ENCODE results near the gene ASPSCR1.

DNA sequence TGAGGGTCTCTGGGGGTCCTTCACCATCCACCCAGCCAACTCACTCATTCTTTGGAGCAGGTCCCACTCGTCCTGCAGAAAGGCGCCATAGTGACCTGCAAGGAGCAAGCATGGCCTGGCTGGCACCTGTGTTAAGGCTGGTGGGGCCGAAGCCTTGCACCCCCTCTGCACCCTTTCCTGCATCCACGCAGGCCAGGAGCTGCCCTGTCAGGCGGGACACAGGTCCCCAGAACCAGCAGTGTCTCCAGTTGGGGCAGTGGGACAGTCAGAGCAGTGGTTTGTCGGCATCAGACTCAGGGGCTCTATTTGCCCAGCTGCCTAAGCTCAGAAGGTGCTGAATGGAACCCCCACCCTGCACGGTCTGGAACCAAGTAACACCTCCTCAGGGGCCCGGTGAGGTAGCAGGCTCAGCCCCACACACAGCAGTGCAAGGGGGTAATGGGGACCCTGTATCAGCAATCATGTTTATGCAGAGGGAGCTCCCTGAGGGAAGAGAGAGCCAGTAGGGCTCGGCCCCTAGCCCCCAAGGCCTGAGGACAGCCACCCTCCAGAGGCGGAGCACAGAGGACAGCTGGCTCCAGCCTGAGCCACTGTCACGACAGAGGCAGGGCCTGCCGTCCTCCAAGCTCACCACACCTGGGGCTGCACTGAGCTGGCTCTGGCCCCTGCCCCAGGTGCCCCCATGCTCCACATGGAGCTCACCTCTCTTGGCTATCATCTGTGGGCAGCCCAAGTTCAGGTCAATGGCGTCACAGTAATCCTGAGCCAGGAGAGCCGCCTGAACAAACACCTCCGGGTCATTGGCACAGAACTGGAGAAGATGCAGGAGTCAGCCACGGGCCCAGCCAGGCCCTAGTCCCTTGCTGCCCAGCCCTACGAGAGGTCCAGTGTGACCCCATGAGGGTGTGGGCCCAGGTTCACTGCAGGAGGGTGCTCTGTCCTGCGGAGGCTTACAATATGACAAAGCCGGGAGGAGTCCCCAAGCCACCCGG is 86.3 kb downstream of the ASPSCR1 start:
- TF ChIP-seq, protein P1, sequence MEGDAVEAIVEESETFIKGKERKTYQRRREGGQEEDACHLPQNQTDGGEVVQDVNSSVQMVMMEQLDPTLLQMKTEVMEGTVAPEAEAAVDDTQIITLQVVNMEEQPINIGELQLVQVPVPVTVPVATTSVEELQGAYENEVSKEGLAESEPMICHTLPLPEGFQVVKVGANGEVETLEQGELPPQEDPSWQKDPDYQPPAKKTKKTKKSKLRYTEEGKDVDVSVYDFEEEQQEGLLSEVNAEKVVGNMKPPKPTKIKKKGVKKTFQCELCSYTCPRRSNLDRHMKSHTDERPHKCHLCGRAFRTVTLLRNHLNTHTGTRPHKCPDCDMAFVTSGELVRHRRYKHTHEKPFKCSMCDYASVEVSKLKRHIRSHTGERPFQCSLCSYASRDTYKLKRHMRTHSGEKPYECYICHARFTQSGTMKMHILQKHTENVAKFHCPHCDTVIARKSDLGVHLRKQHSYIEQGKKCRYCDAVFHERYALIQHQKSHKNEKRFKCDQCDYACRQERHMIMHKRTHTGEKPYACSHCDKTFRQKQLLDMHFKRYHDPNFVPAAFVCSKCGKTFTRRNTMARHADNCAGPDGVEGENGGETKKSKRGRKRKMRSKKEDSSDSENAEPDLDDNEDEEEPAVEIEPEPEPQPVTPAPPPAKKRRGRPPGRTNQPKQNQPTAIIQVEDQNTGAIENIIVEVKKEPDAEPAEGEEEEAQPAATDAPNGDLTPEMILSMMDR (IDR thresholded peaks at IDR 0.05): no peak
- TF ChIP-seq POLR2A (IDR thresholded peaks at IDR 0.05): no peak

Measured in gastroesophageal sphincter (tissue), 3 donors.